NCI-H2081 treated with DMSO at 0.1 percent for 48 hours (cell line): ENCODE results near the gene APP.
"Not testable (repeated sequence)": the region's sequence is repeated elsewhere in the genome, so short reads cannot be mapped to it uniquely, and the experiment has no call there.

Experiments used
- DNase-seq: peaks from one replicate; lab custom pipeline; 2025; lab: John Stamatoyannopoulos, UW

APP gene

GRCh38 chr21:25938658-25939395 is 231.7 kb downstream of the APP start:
- no peak for DNase-seq

GRCh38 chr21:25936776-25937175 is 233.8 kb downstream of the APP start:
- no peak for DNase-seq

- DNase-seq: no peak
Observed at GRCh38 chr21:25934771-25935224, 235.8 kb downstream of the APP start.

GRCh38 chr21:25934130-25934529 is 236.4 kb downstream of the APP start:
- DNase-seq: no peak

GRCh38 chr21:25931765-25932164 is 238.8 kb downstream of the APP start:
- no peak for DNase-seq

GRCh38 chr21:25929856-25930520 is 240.6 kb downstream of the APP start:
- no peak for DNase-seq

GRCh38 chr21:25927195-25927880 is 243.2 kb downstream of the APP start:
- no peak for DNase-seq

- DNase-seq: no peak
Observed at GRCh38 chr21:25925936-25926335, 244.6 kb downstream of the APP start.

GRCh38 chr21:25925064-25925800 is 245.3 kb downstream of the APP start:
- no peak for DNase-seq

- DNase-seq: not testable (repeated sequence)
Observed at GRCh38 chr21:25918152-25918551, 252.4 kb downstream of the APP start.

- DNase-seq: no peak
Observed at GRCh38 chr21:25916226-25916625, 254.3 kb downstream of the APP start.

GRCh38 chr21:25913479-25913878 is 257.1 kb downstream of the APP start:
- no peak for DNase-seq

GRCh38 chr21:25912402-25912746 is 258.2 kb downstream of the APP start:
- DNase-seq: no peak

GRCh38 chr21:25911730-25912401 is 258.7 kb downstream of the APP start:
- no peak for DNase-seq

GRCh38 chr21:25910809-25911208 is 259.8 kb downstream of the APP start:
- DNase-seq: no peak

- no peak for DNase-seq
Observed at GRCh38 chr21:25909341-25909740, 261.2 kb downstream of the APP start.

- no peak for DNase-seq
Observed at GRCh38 chr21:25908495-25908894, 262.1 kb downstream of the APP start.

- DNase-seq: no peak
Observed at GRCh38 chr21:25907573-25908275, 262.8 kb downstream of the APP start.

- no peak for DNase-seq
Observed at GRCh38 chr21:25906587-25906986, 264.0 kb downstream of the APP start.

GRCh38 chr21:25905126-25905525 is 265.4 kb downstream of the APP start:
- DNase-seq: no peak

- DNase-seq: no peak
Observed at GRCh38 chr21:25904044-25904695, 266.4 kb downstream of the APP start.
